CD4-positive, alpha-beta T cell (primary cell): ENCODE measurements around the gene LRSAM1. TPM values are rescaled to one million over a fixed set of nuclear protein-coding genes. Genes with fewer than 3 reads are reported as not detected.

Source experiments
- ATAC-seq: fragments of 200-7000 bp; cut with Tn5 transposase; one replicate; pipeline ENCODE4 v1.10.0; 2022; ENCODE audit warnings: mild to moderate bottlenecking; ENCODE audit not compliant: poor library complexity
- CTCF ChIA-PET: fragments of 350-600 bp; sonication (Branson Sonifier 250); formaldehyde crosslinking; loops from one replicate; lab custom pipeline; 2021; ENCODE audit warnings: antibody characterized with exemption, inconsistent platforms; lab: Charles Lee
- POLR2A ChIA-PET: fragments of 350-600 bp; sonication (Branson Sonifier 250); formaldehyde crosslinking; loops from one replicate; lab custom pipeline; 2021; ENCODE audit warnings: antibody characterized with exemption, inconsistent platforms; lab: Charles Lee
- DNase-seq, 14 experiments: peaks; one replicate each; pipeline ENCODE4 v3.0.0-alpha.2; 2013 to 2020; ENCODE audit warnings: mixed read lengths in 2 of 14
- H3K27ac ChIP-seq, 2 donors: one replicate each; pipeline versions ENCODE4 v1.5.1 to v1.7.0; 2013; ENCODE audit warnings: low read length in 2 of 2, low read depth in 1 of 2, mild to moderate bottlenecking in 1 of 2
- H3K27me3 ChIP-seq, 2 experiments: 1 replicate in 1 of 2; 2 replicates in 1 of 2; pipeline versions ENCODE4 v1.6.1 to v1.7.0; 2013; ENCODE audit warnings: low read length in 2 of 2, control low read depth in 1 of 2, mild to moderate bottlenecking in 1 of 2, moderate library complexity in 1 of 2; ENCODE audit not compliant: insufficient read depth in 2 of 2, control insufficient read depth in 1 of 2
- H3K36me3 ChIP-seq: one replicate; pipeline ENCODE4 v1.6.1; 2013; ENCODE audit warnings: low read length, control low read depth; ENCODE audit not compliant: insufficient read depth
- H3K4me1 ChIP-seq: one replicate; pipeline ENCODE4 v1.6.1; 2013; ENCODE audit warnings: low read length, control low read depth; ENCODE audit not compliant: insufficient read depth
- H3K4me3 ChIP-seq: one replicate; pipeline ENCODE4 v1.5.1; 2013; ENCODE audit warnings: mild to moderate bottlenecking, low read length, moderate library complexity
- H3K9me3 ChIP-seq, 2 experiments: 1 replicate in 1 of 2; 2 replicates in 1 of 2; pipeline versions ENCODE4 v1.6.1 to v1.7.0; 2013; ENCODE audit warnings: low read length in 2 of 2, mild to moderate bottlenecking in 2 of 2, control low read depth in 1 of 2, moderate library complexity in 1 of 2; ENCODE audit not compliant: control insufficient read depth in 1 of 2, insufficient read depth in 1 of 2
- H3K27ac Mint-ChIP-seq: one replicate; pipeline ENCODE4 v1.8.0; 2020; ENCODE audit warnings: mixed read lengths
- H3K27me3 Mint-ChIP-seq: one replicate; pipeline ENCODE4 v1.8.0; 2021; ENCODE audit warnings: mixed read lengths
- H3K36me3 Mint-ChIP-seq: one replicate; pipeline ENCODE4 v1.8.0; 2021; ENCODE audit warnings: low read depth, mixed read lengths
- H3K4me1 Mint-ChIP-seq: one replicate; pipeline ENCODE4 v1.8.0; 2021; ENCODE audit warnings: low read depth, mixed read lengths
- H3K4me3 Mint-ChIP-seq: one replicate; pipeline ENCODE4 v1.8.0; 2020; ENCODE audit warnings: mild to moderate bottlenecking, mixed read lengths
- H3K9me3 Mint-ChIP-seq: one replicate; pipeline ENCODE4 v1.8.0; 2020; ENCODE audit warnings: mixed read lengths
- CTCF ChIP-seq: fragments of 200-600 bp; IDR thresholded peaks from one replicate; pipeline ENCODE4 v1.8.0; 2022; ENCODE audit warnings: antibody characterized with exemption, mild to moderate bottlenecking
- intact Hi-C, 2 experiments: fragments of 100-400 bp; cut with DNase I in 1 of 2; cut with micrococcal nuclease in 1 of 2; formaldehyde crosslinking; loops; one replicate each; pipeline versions ENCODE4 v1.15.1 to v1.9.0; 2023 to 2025; cut with DNase I, micrococcal nuclease
- total RNA-seq, 174 experiments: library from RNA in 2 of 174; stranded (reverse) in 2 of 174; gene quantifications; one replicate each; pipeline ENCODE4 v1.2.3 and lab custom pipeline; 2021 to 2026

The LRSAM1 gene
- total RNA-seq, 2 experiments from 2014 or later = 11.4 to 16.0 TPM

GRCh38 chr9:127550282-127550681, 99.0 kb downstream of the LRSAM1 start:
- TF ChIP-seq CTCF = no peak
- no peaks in the 10 kb centered on the region for H3K27me3 Mint-ChIP-seq
- H3K27me3 ChIP-seq = no peaks in the 10 kb centered on the region
- DNase-seq (no peak), ATAC-seq (no peak)
- no peaks in the 10 kb centered on the region for H3K9me3 ChIP-seq
- no peaks in the 10 kb centered on the region for H3K4me1 Mint-ChIP-seq
- no peak overlapping the region for H3K27ac Mint-ChIP-seq
- H3K36me3 ChIP-seq = peaks cover 2% of the 10 kb centered on the region
- no peaks in the 10 kb centered on the region for H3K36me3 Mint-ChIP-seq
- H3K9me3 Mint-ChIP-seq = no peaks in the 10 kb centered on the region
- H3K4me1 ChIP-seq = peaks cover 10% of the 10 kb centered on the region
- intact Hi-C loops = no loop called here
- CTCF ChIA-PET = no interaction called here
- no peak overlapping the region for H3K27ac ChIP-seq
- no peak overlapping the region for H3K4me3 Mint-ChIP-seq
- no peak overlapping the region for H3K4me3 ChIP-seq
- POLR2A ChIA-PET = no interaction called here

GRCh38 chr9:127550751-127551150, 99.4 kb downstream of the LRSAM1 start:
- CTCF ChIA-PET = no interaction called here
- POLR2A ChIA-PET = no interaction called here
- no peak for ATAC-seq

More at GRCh38 chr9:127550751-127551150, 99.4 kb downstream of the LRSAM1 start:
- TF ChIP-seq CTCF = no peak
- intact Hi-C loops = no loop called here
- no peaks in the 10 kb centered on the region for H3K9me3 ChIP-seq
- DNase-seq = no peak
- H3K36me3 ChIP-seq = peaks cover 2% of the 10 kb centered on the region
- no peak overlapping the region for H3K4me3 Mint-ChIP-seq
- no peaks in the 10 kb centered on the region for H3K36me3 Mint-ChIP-seq
- no peaks in the 10 kb centered on the region for H3K9me3 Mint-ChIP-seq
- no peaks in the 10 kb centered on the region for H3K27me3 Mint-ChIP-seq
- no peak overlapping the region for H3K27ac Mint-ChIP-seq
- no peak overlapping the region for H3K27ac ChIP-seq
- no peaks in the 10 kb centered on the region for H3K27me3 ChIP-seq
- H3K4me3 ChIP-seq = no peak overlapping the region
- peaks cover 15% of the 10 kb centered on the region for H3K4me1 ChIP-seq
- H3K4me1 Mint-ChIP-seq = peaks cover 2% of the 10 kb centered on the region

Other genes starting within 250 kb of the LRSAM1 start
- gene GARNL3, start 186.7 kb upstream of the LRSAM1 start, total RNA-seq = 1 to 10 TPM in 1 of 2 experiments, under 1 TPM in 1; 0.63 to 1.8 TPM
- 1 to 10 TPM; 1.6 to 1.8 TPM for gene SLC2A8, start 54.3 kb upstream of the LRSAM1 start, total RNA-seq
- gene ZNF79, start 27.1 kb upstream of the LRSAM1 start, total RNA-seq = 1 to 10 TPM; 4.3 to 4.9 TPM
- 1,000 to 10,000 TPM; 1,884 to 1,993 TPM for gene RPL12, start 104 bp upstream of the LRSAM1 start, total RNA-seq
- 1 to 10 TPM; 1.9 to 3.4 TPM for gene STXBP1, start 160.8 kb downstream of the LRSAM1 start, total RNA-seq